GM12878 (cell line): ENCODE results near the gene HCN3. TPM values are rescaled to one million over a fixed set of nuclear protein-coding genes. Genes with fewer than 3 reads are reported as not detected.

ENCODE experiments used
- ATAC-seq: fragments of 200-7000 bp; cut with Tn5 transposase; 3 replicates; pipeline ENCODE4 v1.9.1; 2020; ENCODE audit warnings: mild to moderate bottlenecking, moderate library complexity
- BruUV-seq: library from RNA; stranded (reverse); fragments of 400-500 nt; replicated peaks from 2 replicates; lab custom pipeline; 2021; lab: Mats Ljungman, UMichigan
- CTCF ChIA-PET: fragments of 300-600 bp; sonication (Branson Sonifier 250); formaldehyde crosslinking; extraction: SDS; loops from one replicate; lab custom pipeline; 2021; ENCODE audit warnings: inconsistent platforms; lab: Yijun Ruan, JAX
- POLR2A ChIA-PET: fragments of 350-600 bp; formaldehyde crosslinking; extraction: SDS; loops from one replicate; lab custom pipeline; 2021; ENCODE audit warnings: inconsistent platforms; lab: Charles Lee
- RAD21 ChIA-PET: fragments of 300-600 bp; sonication (Branson Sonifier 250); formaldehyde crosslinking; loops from one replicate; lab custom pipeline; 2023; ENCODE audit warnings: antibody characterized with exemption; ENCODE audit not compliant: unreplicated experiment; lab: Charles Lee
- SMC1A ChIA-PET: fragments of 300-600 bp; sonication (Branson Sonifier 250); formaldehyde crosslinking; loops from one replicate; lab custom pipeline; 2023; ENCODE audit not compliant: unreplicated experiment, uncharacterized antibody; lab: Charles Lee
- DNase-seq: peaks from one replicate; pipeline ENCODE4 v3.0.0-alpha.2; 2011; ENCODE audit warnings: low read depth, low spot score
- FAIRE-seq: peaks from 3 replicates; lab custom pipeline; 2011; peaks lifted over from hg19 to GRCh38; lab: Jason Lieb, UNC
- H2AFZ ChIP-seq: 2 replicates; pipeline ENCODE4 v1.6.0; 2011; ENCODE audit warnings: low read depth, low read length, control low read depth; ENCODE audit not compliant: control insufficient read depth
- H3K27ac ChIP-seq: 2 replicates; pipeline ENCODE4 v1.5.1; 2011; ENCODE audit warnings: control low read depth; ENCODE audit not compliant: control insufficient read depth, insufficient read depth
- H3K27me3 ChIP-seq, 2 experiments: replicated peaks in 1 of 2; 2 replicates each; pipeline versions ENCODE4 v1.6.0 to v1.6.1; 2011; ENCODE audit warnings: low read length in 1 of 2; ENCODE audit not compliant: control insufficient read depth in 2 of 2, insufficient read depth in 2 of 2
- H3K36me3 ChIP-seq, 2 experiments: 2 replicates each; pipeline ENCODE4 v1.5.1; 2011; ENCODE audit warnings: low read length in 1 of 2; ENCODE audit not compliant: control insufficient read depth in 2 of 2, insufficient read depth in 2 of 2
- H3K4me1 ChIP-seq: 2 replicates; pipeline ENCODE4 v1.6.1; 2011; ENCODE audit warnings: mild to moderate bottlenecking, low read length, moderate library complexity, mixed read lengths; ENCODE audit not compliant: control insufficient read depth, insufficient read depth
- H3K4me2 ChIP-seq: 2 replicates; pipeline ENCODE4 v1.6.0; 2011; ENCODE audit warnings: control low read depth; ENCODE audit not compliant: control insufficient read depth, insufficient read depth
- H3K4me3 ChIP-seq: fragments of 200-600 bp; sonication (generic); 2 replicates; pipeline ENCODE4 v1.5.1; 2016
- H3K79me2 ChIP-seq: 2 replicates; pipeline ENCODE4 v1.6.0; 2011; ENCODE audit warnings: low read length; ENCODE audit not compliant: control insufficient read depth, insufficient read depth
- H3K9ac ChIP-seq: 2 replicates; pipeline ENCODE4 v1.8.0; 2011; ENCODE audit warnings: low read length, control low read depth, mixed read lengths; ENCODE audit not compliant: control insufficient read depth, insufficient read depth
- H3K9me3 ChIP-seq: replicated peaks from 3 replicates; pipeline ENCODE4 v1.5.1; 2011; ENCODE audit warnings: mild to moderate bottlenecking, low read length; ENCODE audit not compliant: control insufficient read depth, insufficient read depth
- H4K20me1 ChIP-seq: 2 replicates; pipeline ENCODE4 v1.6.0; 2011; ENCODE audit not compliant: control insufficient read depth, insufficient read depth
- CBFB ChIP-seq: IDR thresholded peaks from 2 replicates; pipeline ENCODE4 v1.6.1; 2016; ENCODE audit warnings: antibody characterized with exemption, low read depth
- CREB1 ChIP-seq: IDR thresholded peaks from 2 replicates; pipeline ENCODE4 v1.6.1; 2012; ENCODE audit warnings: low read depth, mild to moderate bottlenecking, inconsistent platforms
- KDM1A ChIP-seq: fragments of 200-600 bp; sonication (generic); IDR thresholded peaks from 2 replicates; pipeline ENCODE4 v1.6.1; 2016; ENCODE audit warnings: borderline replicate concordance
- MEF2A ChIP-seq: IDR thresholded peaks from 2 replicates; pipeline ENCODE4 v1.6.1; 2011; ENCODE audit warnings: low read depth, mild to moderate bottlenecking, low read length, moderate library complexity; ENCODE audit not compliant: insufficient read depth
- NFXL1 ChIP-seq: fragments of 450-650 bp; IDR thresholded peaks from 2 replicates; pipeline ENCODE4 v1.6.1; 2017; ENCODE audit warnings: antibody characterized with exemption, mild to moderate bottlenecking, borderline replicate concordance
- NR2C2 ChIP-seq: IDR thresholded peaks from 2 replicates; pipeline ENCODE4 v1.6.1; 2011; ENCODE audit warnings: borderline replicate concordance, low read depth; ENCODE audit not compliant: control insufficient read depth, insufficient read length
- NR2F1 ChIP-seq: fragments of 450-650 bp; conservative IDR thresholded peaks from 2 replicates; pipeline ENCODE4 v1.6.1; 2017; ENCODE audit warnings: mild to moderate bottlenecking
- PAX5 ChIP-seq: IDR thresholded peaks from 2 replicates; pipeline ENCODE4 v1.6.1; 2011; ENCODE audit warnings: low read depth, low read length, borderline replicate concordance
- TAF1 ChIP-seq: IDR thresholded peaks from 2 replicates; pipeline ENCODE4 v1.6.1; 2011; ENCODE audit warnings: mild to moderate bottlenecking, low read depth, low read length, borderline replicate concordance
- ZZZ3 ChIP-seq: IDR thresholded peaks from 2 replicates; pipeline ENCODE4 v1.6.1; 2011; ENCODE audit warnings: low read depth; ENCODE audit not compliant: control insufficient read depth, insufficient read length
- WGBS: methylation state at CpG from one replicate; pipeline ENCODE4 v1.1.6; 2016; ENCODE audit warnings: low lambda C conversion rate; ENCODE audit not compliant: insufficient replicate concordance, insufficient coverage; ENCODE audit errors: missing lambda C conversion rate; 5-methylcytosine and 5-hydroxymethylcytosine counted together
- in situ Hi-C: fragments of 300-500 bp; cut with MboI; formaldehyde crosslinking; loops from 9 replicates; pipeline ENCODE4 v1.14.3; 2018; ENCODE audit warnings: mixed read lengths
- intact Hi-C: fragments of 100-400 bp; cut with micrococcal nuclease; formaldehyde crosslinking; loops from one replicate; pipeline ENCODE4 v1.14.2; 2022; ENCODE audit not compliant: unreplicated experiment
- polyA plus RNA-seq, 11 experiments: library from polyadenylated mRNA; depleted of rRNA in 4 of 11; unstranded in 6 of 11; stranded (reverse) in 5 of 11; fragments of >200 nt; fragmentation: Nextera tagmentation in 4 of 11; fragmentation: Illumina TruSeq in 1 of 11; extraction: Ambion mirVana in 4 of 11; extraction: Trizol in 1 of 11; gene quantifications; 1 replicate in 1 of 11; 2 replicates in 10 of 11; pipeline versions ENCODE4 v1.2.1 to v1.2.3, GENCODE V29; 2011 to 2016; ENCODE audit warnings: inconsistent platforms in 2 of 11, missing spikeins in 2 of 11, low read depth in 1 of 11
- total RNA-seq, 4 experiments: library from RNA; depleted of rRNA in 3 of 4; stranded (reverse); fragments of >200 nt in 3 of 4; fragmentation: Illumina TruSeq in 1 of 4; extraction: Trizol in 1 of 4; gene quantifications; 2 replicates each; pipeline versions ENCODE4 v1.2.1 to v1.2.3, GENCODE V29; 2013 to 2021
- TF ChIP-seq, protein P1 (sequence below): fragments of 450-650 bp; IDR thresholded peaks from 2 replicates; pipeline ENCODE4 v1.6.1; 2017; ENCODE audit warnings: mild to moderate bottlenecking, low read depth, inconsistent platforms; ENCODE audit not compliant: poor library complexity, severe bottlenecking
- TF ChIP-seq, protein P2 (sequence below): fragments of 450-650 bp; IDR thresholded peaks from 2 replicates; pipeline ENCODE4 v1.6.1; 2018; ENCODE audit warnings: borderline replicate concordance, mild to moderate bottlenecking; ENCODE audit not compliant: partially characterized antibody

HCN3 gene
- total and polyA plus RNA-seq, 10 of the 15 experiments (the other 5 are each of a cell fraction or from before 2014, with no cell fraction given), result 0.08 to 4.1 (median 1.8) TPM

DNA sequence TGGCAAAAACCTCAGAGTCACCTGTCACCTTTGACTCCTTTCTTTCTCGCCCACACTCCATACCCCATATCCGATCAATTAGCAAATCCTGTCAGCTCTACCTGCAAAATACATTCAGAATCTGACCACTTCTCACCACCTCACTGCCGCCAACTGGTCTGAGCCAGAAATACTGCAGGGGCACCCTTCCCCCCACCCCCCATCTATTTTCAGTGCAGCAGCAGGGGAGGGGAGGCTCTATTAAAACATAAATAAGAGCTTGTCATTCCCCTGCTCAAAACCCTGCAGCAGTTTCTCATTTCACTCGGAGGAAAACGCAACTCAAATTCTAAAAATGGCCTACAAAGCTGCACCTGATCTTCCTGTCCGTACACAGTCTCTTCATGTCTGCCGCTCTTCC lies 20.1 kb downstream of the HCN3 start:
- no peaks in the 10 kb centered on the region for H3K36me3 ChIP-seq
- ChIA-PET SMC1A (interaction anchor here (1.0 kb wide), 1 partner anchor 19 kb away, joined by 3 read pairs; no protein-coding TSS in a partner anchor), CTCF (no interaction called here), POLR2A (interaction anchor here (0.5 to 1.3 kb wide), 3 partner anchors 11 to 37 kb away, joined by 4 to 8 read pairs (median 5); partner anchors contain the start of gene FDPS), RAD21 (no interaction called here)
- H3K79me2 ChIP-seq, result no peaks in the 10 kb centered on the region
- no peak overlapping the region for H3K4me3 ChIP-seq
- FAIRE-seq, result peak; percentile 61
- no peak for DNase-seq
- H3K27ac ChIP-seq, result no peak overlapping the region
- in situ Hi-C loops (no loop called here), intact Hi-C loops (no loop called here)
- no TSS peak for BruUV-seq
- H3K4me1 ChIP-seq, result peaks cover 3% of the 10 kb centered on the region; the same call in 1 of the 2 replicates
- no peak for TF ChIP-seq KDM1A
- peak; percentile 35; the same call in 1 of the 2 replicates for TF ChIP-seq NR2F1
- no peaks in the 10 kb centered on the region for H4K20me1 ChIP-seq
- H2AFZ ChIP-seq, result peak overlapping the region; percentile 70
- H3K4me2 ChIP-seq, result no peak overlapping the region
- no peaks in the 10 kb centered on the region; a peak in 1 of 4 replicates for H3K27me3 ChIP-seq
- no peaks in the 10 kb centered on the region for H3K9me3 ChIP-seq
- H3K9ac ChIP-seq, result no peak overlapping the region
- ATAC-seq, result peak; percentile 39
- 22% methylated on average over 7 of the region's 7 CpGs for WGBS

DNA sequence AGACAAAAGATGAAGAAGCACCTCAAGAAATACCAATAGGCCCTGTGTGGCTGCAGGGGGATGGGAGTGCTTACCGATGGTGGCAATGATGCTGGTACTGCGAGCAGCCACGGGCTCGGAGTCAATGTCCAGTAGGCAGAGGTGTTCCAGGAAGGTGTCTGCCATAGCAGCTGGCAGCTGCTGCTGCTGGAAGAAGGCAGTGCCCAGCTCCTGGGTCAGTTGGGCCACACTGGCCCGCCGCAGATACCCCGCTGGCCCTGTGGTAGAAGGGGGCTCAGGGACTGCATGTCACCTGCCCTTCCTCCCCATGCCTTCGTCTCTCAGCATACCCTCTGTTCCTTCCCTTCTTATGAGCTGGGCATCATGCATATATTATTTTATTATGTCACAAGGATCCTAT lies 22.8 kb downstream of the HCN3 start:
- Histone ChIP-seq H3K27me3 (no peaks in the 10 kb centered on the region; a peak in 1 of 4 replicates), H3K9me3 (no peaks in the 10 kb centered on the region), H3K79me2 (no peaks in the 10 kb centered on the region), H3K4me2 (no peak overlapping the region), H3K4me1 (peaks cover 3% of the 10 kb centered on the region; the same call in 1 of the 2 replicates), H3K36me3 (no peaks in the 10 kb centered on the region), H2AFZ (no peak overlapping the region), H3K4me3 (no peak overlapping the region), H4K20me1 (no peaks in the 10 kb centered on the region), H3K27ac (no peak overlapping the region), H3K9ac (no peak overlapping the region)
- no TSS peak for BruUV-seq
- ChIA-PET CTCF (interaction anchor here (1.2 to 2.3 kb wide), 2 partner anchors 47 to 49 kb away, joined by 3 to 9 read pairs; no protein-coding TSS in a partner anchor), RAD21 (no interaction called here), POLR2A (interaction anchor here (0.6 to 1.5 kb wide), 3 partner anchors 10 to 61 kb away, joined by 3 to 5 read pairs (median 4); no protein-coding TSS in a partner anchor), SMC1A (no interaction called here)
- WGBS, result 81% methylated on average over 8 of the region's 8 CpGs
- FAIRE-seq, result no peak
- DNase-seq, result no peak
- in situ Hi-C loops, result no loop called here
- intact Hi-C loops, result no loop called here
- ATAC-seq, result no peak
- TF ChIP-seq TAF1 (no peak), NR2C2 (no peak), PAX5 (no peak), NFXL1 (no peak), MEF2A (no peak), ZZZ3 (no peak), CBFB (no peak), CREB1 (no peak)
- TF ChIP-seq, protein P1, sequence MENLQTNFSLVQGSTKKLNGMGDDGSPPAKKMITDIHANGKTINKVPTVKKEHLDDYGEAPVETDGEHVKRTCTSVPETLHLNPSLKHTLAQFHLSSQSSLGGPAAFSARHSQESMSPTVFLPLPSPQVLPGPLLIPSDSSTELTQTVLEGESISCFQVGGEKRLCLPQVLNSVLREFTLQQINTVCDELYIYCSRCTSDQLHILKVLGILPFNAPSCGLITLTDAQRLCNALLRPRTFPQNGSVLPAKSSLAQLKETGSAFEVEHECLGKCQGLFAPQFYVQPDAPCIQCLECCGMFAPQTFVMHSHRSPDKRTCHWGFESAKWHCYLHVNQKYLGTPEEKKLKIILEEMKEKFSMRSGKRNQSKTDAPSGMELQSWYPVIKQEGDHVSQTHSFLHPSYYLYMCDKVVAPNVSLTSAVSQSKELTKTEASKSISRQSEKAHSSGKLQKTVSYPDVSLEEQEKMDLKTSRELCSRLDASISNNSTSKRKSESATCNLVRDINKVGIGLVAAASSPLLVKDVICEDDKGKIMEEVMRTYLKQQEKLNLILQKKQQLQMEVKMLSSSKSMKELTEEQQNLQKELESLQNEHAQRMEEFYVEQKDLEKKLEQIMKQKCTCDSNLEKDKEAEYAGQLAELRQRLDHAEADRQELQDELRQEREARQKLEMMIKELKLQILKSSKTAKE, result no peak
- TF ChIP-seq, protein P2, sequence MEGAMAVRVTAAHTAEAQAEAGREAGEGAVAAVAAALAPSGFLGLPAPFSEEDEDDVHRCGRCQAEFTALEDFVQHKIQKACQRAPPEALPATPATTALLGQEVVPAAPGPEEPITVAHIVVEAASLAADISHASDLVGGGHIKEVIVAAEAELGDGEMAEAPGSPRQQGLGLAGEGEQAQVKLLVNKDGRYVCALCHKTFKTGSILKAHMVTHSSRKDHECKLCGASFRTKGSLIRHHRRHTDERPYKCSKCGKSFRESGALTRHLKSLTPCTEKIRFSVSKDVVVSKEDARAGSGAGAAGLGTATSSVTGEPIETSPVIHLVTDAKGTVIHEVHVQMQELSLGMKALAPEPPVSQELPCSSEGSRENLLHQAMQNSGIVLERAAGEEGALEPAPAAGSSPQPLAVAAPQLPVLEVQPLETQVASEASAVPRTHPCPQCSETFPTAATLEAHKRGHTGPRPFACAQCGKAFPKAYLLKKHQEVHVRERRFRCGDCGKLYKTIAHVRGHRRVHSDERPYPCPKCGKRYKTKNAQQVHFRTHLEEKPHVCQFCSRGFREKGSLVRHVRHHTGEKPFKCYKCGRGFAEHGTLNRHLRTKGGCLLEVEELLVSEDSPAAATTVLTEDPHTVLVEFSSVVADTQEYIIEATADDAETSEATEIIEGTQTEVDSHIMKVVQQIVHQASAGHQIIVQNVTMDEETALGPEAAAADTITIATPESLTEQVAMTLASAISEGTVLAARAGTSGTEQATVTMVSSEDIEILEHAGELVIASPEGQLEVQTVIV, result no peak
